ENCODE data around the gene SELENOO. TPM values are rescaled to one million over a fixed set of nuclear protein-coding genes. Genes with fewer than 3 reads are reported as not detected.

Gene SELENOO
- total and polyA plus RNA-seq, 5 donors = 14.6 to 17.1 (median 15.6) TPM

- Histone ChIP-seq H3K4me1 (ENCODE audit: control insufficient read depth, insufficient read depth, low read length) (peaks cover 5% of the 10 kb centered on the region), H3K27me3 (ENCODE audit: control insufficient read depth, insufficient read depth) (no peaks in the 10 kb centered on the region), H3K4me3 (ENCODE audit: low read length) (no peak overlapping the region), H3K27ac (ENCODE audit: low read length) (no peak overlapping the region), H3K9me3 (ENCODE audit: control insufficient read depth, low read length) (no peaks in the 10 kb centered on the region)
- intact Hi-C loops (cut with DNase I) = loop anchor here in 2 of 4 donors (5.0 kb wide), 1 partner anchor 88 kb away; the partner anchor contains the start of gene PPP6R2 (in 2 of the 2)
- DNase-seq = peak in 2 of 3 donors; percentile 42 to 56
- no peak for ATAC-seq
- WGBS = 74% methylated on average over 8 of the region's 8 CpGs
These were observed 53.1 kb downstream of the SELENOO start for GRCh38 chr22:50253941-50254340.

- ATAC-seq = no peak
- Histone ChIP-seq H3K4me3 (ENCODE audit: low read length) (no peak overlapping the region), H3K4me1 (ENCODE audit: control insufficient read depth, insufficient read depth, low read length) (peaks cover 3% of the 10 kb centered on the region), H3K27me3 (ENCODE audit: control insufficient read depth, insufficient read depth) (no peaks in the 10 kb centered on the region), H3K9me3 (ENCODE audit: control insufficient read depth, low read length) (no peaks in the 10 kb centered on the region), H3K27ac (ENCODE audit: low read length) (no peak overlapping the region)
- DNase-seq = peak in 2 of 3 donors; percentile 15 to 58
- 88% methylated on average over 19 of the region's 19 CpGs for WGBS
- intact Hi-C loops (cut with DNase I) = no loop called here
These were observed 54.3 kb downstream of the SELENOO start for GRCh38 chr22:50255099-50255498.

GRCh38 chr22:50255607-50256006 is 54.8 kb downstream of the SELENOO start:
- DNase-seq (no peak), ATAC-seq (no peak)
- H3K4me1 ChIP-seq (ENCODE audit: control insufficient read depth, insufficient read depth, low read length) = no peaks in the 10 kb centered on the region
- 89% methylated on average over 17 of the region's 17 CpGs for WGBS
- intact Hi-C loops (cut with DNase I) = no loop called here
- no peaks in the 10 kb centered on the region for H3K9me3 ChIP-seq (ENCODE audit: control insufficient read depth, low read length)
- no peak overlapping the region for H3K27ac ChIP-seq (ENCODE audit: low read length)
- no peaks in the 10 kb centered on the region for H3K27me3 ChIP-seq (ENCODE audit: control insufficient read depth, insufficient read depth)
- H3K4me3 ChIP-seq (ENCODE audit: low read length) = no peak overlapping the region

GRCh38 chr22:50256258-50256862 is 55.5 kb downstream of the SELENOO start:
- Histone ChIP-seq H3K4me1 (ENCODE audit: control insufficient read depth, insufficient read depth, low read length) (no peaks in the 10 kb centered on the region), H3K9me3 (ENCODE audit: control insufficient read depth, low read length) (no peaks in the 10 kb centered on the region), H3K27me3 (ENCODE audit: control insufficient read depth, insufficient read depth) (no peaks in the 10 kb centered on the region), H3K4me3 (ENCODE audit: low read length) (no peak overlapping the region), H3K27ac (ENCODE audit: low read length) (no peak overlapping the region)
- intact Hi-C loops (cut with DNase I) = no loop called here
- ATAC-seq (no peak), DNase-seq (no peak)
- WGBS = 90% methylated on average over 12 of the region's 12 CpGs

GRCh38 chr22:50257041-50257440 is 56.2 kb downstream of the SELENOO start:
- intact Hi-C loops (cut with DNase I) = no loop called here
- ATAC-seq (no peak), DNase-seq (no peak)
- H3K9me3 ChIP-seq (ENCODE audit: control insufficient read depth, low read length) = no peaks in the 10 kb centered on the region
- H3K4me3 ChIP-seq (ENCODE audit: low read length) = no peak overlapping the region
- 79% methylated on average over 16 of the region's 16 CpGs for WGBS
- no peaks in the 10 kb centered on the region for H3K4me1 ChIP-seq (ENCODE audit: control insufficient read depth, insufficient read depth, low read length)
- H3K27ac ChIP-seq (ENCODE audit: low read length) = no peak overlapping the region
- H3K27me3 ChIP-seq (ENCODE audit: control insufficient read depth, insufficient read depth) = no peaks in the 10 kb centered on the region

GRCh38 chr22:50257451-50258360 is 56.9 kb downstream of the SELENOO start:
- WGBS = 67% methylated on average over 31 of the region's 31 CpGs
- H3K9me3 ChIP-seq (ENCODE audit: control insufficient read depth, low read length) = no peaks in the 10 kb centered on the region
- peak in 1 of 2 donors; percentile 2 for ATAC-seq
- no peak for DNase-seq
- no peaks in the 10 kb centered on the region for H3K27me3 ChIP-seq (ENCODE audit: control insufficient read depth, insufficient read depth)
- H3K4me1 ChIP-seq (ENCODE audit: control insufficient read depth, insufficient read depth, low read length) = no peaks in the 10 kb centered on the region
- no peak overlapping the region for H3K4me3 ChIP-seq (ENCODE audit: low read length)
- intact Hi-C loops (cut with DNase I) = no loop called here
- no peak overlapping the region for H3K27ac ChIP-seq (ENCODE audit: low read length)

GRCh38 chr22:50258361-50259292 is 57.8 kb downstream of the SELENOO start:
- Histone ChIP-seq H3K27ac (ENCODE audit: low read length) (no peak overlapping the region), H3K4me1 (ENCODE audit: control insufficient read depth, insufficient read depth, low read length) (no peaks in the 10 kb centered on the region), H3K27me3 (ENCODE audit: control insufficient read depth, insufficient read depth) (no peaks in the 10 kb centered on the region), H3K9me3 (ENCODE audit: control insufficient read depth, low read length) (no peaks in the 10 kb centered on the region), H3K4me3 (ENCODE audit: low read length) (no peak overlapping the region)
- DNase-seq (peak in 1 of 3 donors; percentile 75), ATAC-seq (peak; percentile 25 to 54)
- WGBS = 71% methylated on average over 24 of the region's 24 CpGs
- intact Hi-C loops (cut with DNase I) = no loop called here

- intact Hi-C loops (cut with DNase I) = no loop called here
- H3K4me3 ChIP-seq (ENCODE audit: low read length) = no peak overlapping the region
- no peaks in the 10 kb centered on the region for H3K4me1 ChIP-seq (ENCODE audit: control insufficient read depth, insufficient read depth, low read length)
- 95% methylated on average over 15 of the region's 15 CpGs for WGBS
- H3K27me3 ChIP-seq (ENCODE audit: control insufficient read depth, insufficient read depth) = no peaks in the 10 kb centered on the region
- DNase-seq (no peak), ATAC-seq (no peak)
- no peaks in the 10 kb centered on the region for H3K9me3 ChIP-seq (ENCODE audit: control insufficient read depth, low read length)
- no peak overlapping the region for H3K27ac ChIP-seq (ENCODE audit: low read length)
These were observed 58.5 kb downstream of the SELENOO start for GRCh38 chr22:50259302-50259701.

- ATAC-seq (no peak), DNase-seq (no peak)
- Histone ChIP-seq H3K27ac (ENCODE audit: low read length) (no peak overlapping the region), H3K27me3 (ENCODE audit: control insufficient read depth, insufficient read depth) (no peaks in the 10 kb centered on the region), H3K4me3 (ENCODE audit: low read length) (peak overlapping the region; percentile 68), H3K9me3 (ENCODE audit: control insufficient read depth, low read length) (no peaks in the 10 kb centered on the region), H3K4me1 (ENCODE audit: control insufficient read depth, insufficient read depth, low read length) (no peaks in the 10 kb centered on the region)
- intact Hi-C loops (cut with DNase I) = loop anchor here in 1 of 4 donors (5.0 kb wide), 2 partner anchors 67 to 82 kb away; partner anchors contain the start of genes DENND6B and PPP6R2
- 37% methylated on average over 11 of the region's 11 CpGs for WGBS
These were observed 59.6 kb downstream of the SELENOO start for GRCh38 chr22:50260434-50260800.

GRCh38 chr22:50260801-50261614 is 60.2 kb downstream of the SELENOO start:
- Histone ChIP-seq H3K27ac (ENCODE audit: low read length) (peak overlapping the region; percentile 42), H3K4me1 (ENCODE audit: control insufficient read depth, insufficient read depth, low read length) (no peaks in the 10 kb centered on the region), H3K9me3 (ENCODE audit: control insufficient read depth, low read length) (no peaks in the 10 kb centered on the region), H3K27me3 (ENCODE audit: control insufficient read depth, insufficient read depth) (no peaks in the 10 kb centered on the region), H3K4me3 (ENCODE audit: low read length) (peak overlapping the region; percentile 68)
- intact Hi-C loops (cut with DNase I) = loop anchor here in 1 of 4 donors (5.0 kb wide), 2 partner anchors 66 to 81 kb away; partner anchors contain the start of genes DENND6B and PPP6R2
- under 1% methylated on average over 92 of the region's 92 CpGs for WGBS
- DNase-seq = peak in 2 of 3 donors; percentile 54 to 83
- peak; percentile 3 to 4 for ATAC-seq
